HG03565 (cell line): ENCODE data around the gene REX1BD.
"Not testable (repeated sequence)": the region's sequence is repeated elsewhere in the genome, so short reads cannot be mapped to it uniquely, and the experiment has no call there.

ENCODE experiments used
- ATAC-seq: cut with Tn5 transposase; IDR thresholded peaks from one replicate; pipeline ENCODE4 v1.9.1; 2021; ENCODE audit warnings: mild to moderate bottlenecking, moderate library complexity; ENCODE audit not compliant: unreplicated experiment

REX1BD gene

DNA sequence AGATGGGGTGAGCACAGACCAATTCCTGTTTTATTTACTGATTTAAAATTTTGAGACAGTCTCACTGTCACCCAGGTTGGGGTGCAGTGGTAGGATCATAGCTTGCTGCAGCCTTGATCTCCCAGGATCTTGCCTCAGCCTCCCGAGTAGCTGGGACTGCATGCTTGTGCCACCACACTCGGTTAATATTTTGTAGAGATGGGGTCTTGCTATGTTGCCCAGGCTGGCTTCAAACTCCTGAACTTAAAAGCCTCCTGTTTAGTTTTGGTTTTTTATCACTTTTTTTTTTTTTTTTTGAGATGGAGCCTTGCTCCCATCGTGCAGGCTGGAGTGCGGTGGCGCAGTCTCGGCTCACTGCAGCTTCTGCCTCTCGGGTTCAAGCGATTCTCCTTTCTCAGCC, 12.2 kb upstream of the REX1BD start:
- no peak for ATAC-seq

DNA sequence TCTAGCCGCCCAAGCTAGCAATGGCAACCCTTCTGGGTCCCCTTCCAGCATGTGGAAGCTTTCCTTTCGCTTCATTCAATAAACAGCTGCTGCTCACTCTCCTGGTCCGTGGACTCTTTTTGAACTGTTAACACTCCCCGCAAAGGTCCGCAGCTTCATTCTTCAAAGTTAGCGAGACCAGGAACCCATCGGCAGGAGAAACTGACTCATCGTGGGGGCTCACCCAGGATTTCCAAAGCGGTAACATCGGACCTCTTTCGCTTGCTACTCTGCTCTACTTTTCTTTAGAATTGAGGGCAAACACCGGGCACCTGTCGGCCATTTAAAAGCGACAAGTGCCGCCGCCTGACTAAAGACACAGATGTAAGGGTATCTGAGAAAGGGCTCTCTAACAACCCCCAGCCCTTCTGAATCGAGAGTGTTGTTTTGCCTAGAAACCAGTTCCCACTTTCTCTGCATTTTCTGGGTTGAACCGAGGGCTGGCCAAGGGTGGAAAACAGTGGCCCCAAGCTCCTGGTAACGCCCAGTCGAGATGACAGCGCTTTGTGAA, 11.2 kb upstream of the REX1BD start:
- ATAC-seq, result no peak

DNA sequence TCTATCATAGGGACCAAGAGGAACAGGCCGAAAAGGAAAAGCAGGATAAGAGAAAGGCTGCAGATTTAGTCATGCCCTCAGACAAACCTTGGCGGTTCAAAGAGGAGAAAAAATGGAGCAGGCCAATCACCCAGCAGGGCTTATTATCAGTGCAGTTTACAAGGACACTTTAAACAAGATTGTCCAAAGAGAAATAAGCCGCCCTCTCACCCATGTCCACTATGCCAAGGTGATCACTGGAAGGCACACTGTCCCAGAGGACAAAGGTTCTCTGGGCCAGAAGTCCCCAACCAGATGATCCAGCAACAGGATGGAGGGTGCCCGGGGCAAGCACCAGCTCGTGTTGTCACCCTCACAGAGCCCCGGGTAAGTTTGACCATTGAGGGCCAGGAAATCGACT, 8.3 kb upstream of the REX1BD start:
- ATAC-seq, result no peak

DNA sequence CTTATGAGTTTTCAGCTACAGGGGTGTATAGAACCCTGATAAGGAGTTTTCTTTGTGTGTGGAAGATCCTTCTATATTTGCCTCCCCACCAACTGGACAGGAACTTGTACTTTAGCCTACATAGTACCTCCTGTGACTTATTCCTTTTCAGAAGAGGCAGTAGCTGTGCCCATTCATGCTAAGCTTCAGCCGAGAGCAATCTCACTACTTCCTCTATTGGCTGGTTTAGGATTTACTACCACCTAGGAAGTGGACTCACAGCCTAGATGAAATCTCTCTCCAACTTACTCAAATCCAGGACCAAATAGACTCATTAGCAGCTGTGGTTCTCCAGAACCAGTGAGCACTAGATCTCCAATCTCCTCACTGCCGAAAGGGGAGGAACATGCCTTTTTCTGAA, 2.3 kb upstream of the REX1BD start:
- no peak for ATAC-seq

DNA sequence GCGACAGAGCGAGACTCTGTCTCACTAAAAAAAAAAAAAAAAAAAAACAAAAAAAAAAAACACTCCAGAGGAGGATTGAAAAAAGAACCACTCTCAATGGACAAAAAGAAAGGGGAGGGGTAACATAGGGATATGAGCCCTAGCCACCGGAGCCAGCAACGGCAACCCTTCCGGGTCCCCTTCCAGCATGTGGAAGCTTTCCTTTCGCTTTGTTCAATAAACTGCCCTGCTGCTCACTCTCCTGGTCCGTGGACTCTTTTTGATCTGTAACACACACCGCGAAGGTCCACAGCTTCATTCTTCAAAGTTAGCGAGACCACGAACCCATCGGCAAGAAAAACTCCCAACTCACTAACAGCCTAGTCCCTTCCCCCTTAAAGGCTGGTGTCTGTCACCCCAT, 1.0 kb upstream of the REX1BD start:
- ATAC-seq, result no peak

DNA sequence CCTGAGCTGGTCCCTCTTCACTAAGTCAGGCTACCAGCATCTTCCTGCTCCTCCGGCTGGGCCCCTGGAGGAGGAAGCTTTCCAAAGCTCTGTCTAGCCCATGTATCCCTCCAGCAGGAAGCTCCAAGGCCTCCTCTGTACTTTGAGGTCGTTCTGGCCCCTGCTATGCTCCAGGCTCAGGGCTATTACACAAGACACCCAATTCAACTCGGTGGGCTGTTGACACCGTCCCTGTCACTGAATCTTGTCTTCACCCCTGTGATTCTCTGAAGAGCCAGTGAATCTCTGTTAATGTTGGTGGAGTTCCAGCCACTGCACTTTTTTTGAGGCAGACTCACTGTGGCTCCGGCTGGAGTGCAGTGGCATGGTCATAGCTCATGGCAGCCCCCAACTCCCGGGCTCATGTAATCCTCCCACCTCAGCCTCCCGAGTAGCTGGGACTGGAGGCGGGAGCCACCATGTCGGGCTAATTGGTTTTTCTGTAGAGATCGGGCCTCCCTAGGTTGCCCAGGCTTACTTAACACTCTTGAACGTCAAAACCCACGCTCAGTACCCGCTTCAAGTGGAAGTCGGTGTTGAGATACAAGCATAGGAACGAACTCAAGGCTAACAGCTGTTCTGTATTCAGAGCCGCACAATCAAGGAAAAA, 512 bp upstream of the REX1BD start:
- ATAC-seq, result no peak

DNA sequence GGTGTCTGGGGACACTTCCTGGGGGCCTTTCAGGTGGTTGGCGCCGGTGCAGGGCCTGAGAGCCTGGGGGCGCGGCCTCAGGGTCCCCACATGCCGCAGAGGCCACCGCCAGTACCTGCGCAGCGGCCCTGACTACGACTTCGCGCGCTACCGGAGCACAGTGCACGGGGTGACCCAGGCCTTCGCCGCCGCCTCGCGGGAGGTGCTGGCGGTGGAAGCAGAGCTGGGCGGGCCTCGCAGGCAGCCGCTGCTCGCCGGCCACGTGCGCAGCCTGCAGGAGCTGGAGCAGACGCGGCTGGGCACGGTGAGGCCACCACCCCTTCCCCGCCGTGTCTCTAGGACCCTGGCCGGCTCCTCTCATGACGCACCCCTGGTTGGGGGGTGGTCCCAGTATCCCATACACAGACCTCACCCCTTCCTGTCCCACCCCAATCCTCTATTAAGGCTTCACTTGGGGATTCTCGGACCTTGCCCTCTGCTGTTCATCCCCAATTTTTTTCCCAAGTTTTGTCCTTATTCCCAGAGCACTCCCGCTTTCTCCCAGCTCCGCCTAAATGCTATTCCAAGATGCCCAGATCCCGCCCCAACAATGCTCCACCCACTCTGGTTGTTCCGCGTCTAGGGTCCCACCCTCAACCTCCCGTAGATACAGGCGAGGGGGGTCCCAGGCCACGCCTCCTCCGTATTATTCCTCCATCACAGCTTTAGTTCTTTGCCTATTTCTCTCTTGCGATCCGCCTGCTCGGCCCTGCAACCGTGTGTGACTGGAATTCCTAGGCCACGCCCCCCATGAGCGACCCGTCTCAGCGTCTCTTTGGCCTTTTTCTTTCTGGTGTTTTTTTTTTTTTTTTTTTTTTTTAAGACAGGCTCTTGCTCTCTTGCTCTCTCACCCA, 1.0 kb downstream of the REX1BD start:
- ATAC-seq, result peak; percentile 18

DNA sequence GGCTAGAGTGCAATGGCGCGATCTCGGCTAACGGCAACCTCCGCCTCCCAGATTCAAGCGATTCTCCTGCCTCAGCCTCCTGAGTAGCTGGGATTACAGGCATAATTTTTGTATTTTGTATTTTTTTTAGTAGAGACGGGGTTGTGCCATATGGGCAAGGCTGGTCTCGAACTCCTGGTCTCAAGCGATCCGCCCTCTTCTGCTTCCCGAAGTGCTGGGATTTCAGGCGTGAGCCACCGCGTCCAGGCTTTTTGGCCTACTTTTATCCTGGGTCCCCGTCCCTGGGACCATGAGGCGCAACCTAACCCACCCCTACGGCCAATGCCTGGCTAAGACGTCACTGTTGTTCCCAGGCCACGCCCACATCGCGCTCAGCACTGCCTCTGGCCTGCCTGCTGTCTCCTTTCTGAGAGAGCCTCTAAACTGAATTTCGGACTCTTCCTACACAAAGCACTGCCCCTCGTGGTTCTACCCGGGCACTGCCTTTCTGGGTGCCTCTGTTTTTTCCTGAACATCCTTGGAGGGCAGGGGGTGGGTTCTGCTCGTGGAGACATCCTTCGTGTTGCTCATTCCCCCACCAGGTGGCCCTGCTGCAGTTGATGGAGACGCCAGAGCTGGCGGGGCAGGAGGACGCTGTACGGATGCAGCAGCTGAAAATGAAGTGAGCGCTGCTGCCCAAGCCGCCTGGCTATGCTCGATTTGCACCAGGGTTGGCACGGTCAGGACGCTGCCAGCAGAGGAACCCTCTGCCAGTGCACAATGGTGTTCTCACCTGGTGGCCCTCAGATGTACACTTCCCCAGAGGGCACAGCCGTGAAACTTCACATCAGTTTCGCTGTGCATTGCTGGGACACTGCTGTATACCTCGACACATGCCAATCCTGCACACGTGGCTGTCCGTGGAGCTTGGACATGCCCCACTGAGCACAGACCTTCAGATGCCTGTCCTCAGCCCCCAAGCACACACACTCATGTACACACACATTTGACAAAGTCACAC, 2.0 kb downstream of the REX1BD start:
- ATAC-seq, result no peak

DNA sequence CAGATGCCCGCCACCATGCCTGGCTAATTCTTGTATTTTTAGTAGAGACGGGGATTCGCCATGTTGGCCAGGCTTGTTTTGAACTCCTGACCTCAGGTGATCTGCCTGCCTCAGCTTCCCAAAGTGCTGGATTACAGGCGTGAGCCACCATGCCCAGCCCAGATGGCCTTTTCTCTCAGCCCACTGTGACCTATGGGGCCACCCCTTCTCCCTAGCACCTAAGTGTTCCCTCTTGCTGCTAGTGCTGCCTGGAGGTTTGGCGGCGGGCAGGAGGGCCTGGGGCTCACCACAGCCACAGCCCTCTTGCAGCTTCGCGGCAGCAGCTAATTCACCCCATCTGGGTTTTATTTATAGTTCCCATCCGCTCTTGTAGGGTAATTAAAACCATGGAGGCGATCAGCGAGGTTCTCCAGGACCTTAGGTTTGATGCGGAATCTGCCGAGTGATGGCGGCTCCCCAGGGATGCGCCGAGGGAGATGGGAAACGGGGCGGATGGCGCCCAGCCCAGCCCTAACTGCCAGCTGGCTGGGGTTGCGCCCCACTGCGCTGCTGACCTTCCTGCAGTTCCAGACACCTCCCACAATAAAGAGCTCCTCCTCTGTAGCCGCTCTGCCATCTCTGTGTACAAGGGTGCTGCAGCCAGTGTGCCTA, 3.3 kb downstream of the REX1BD start:
- ATAC-seq, result no peak

DNA sequence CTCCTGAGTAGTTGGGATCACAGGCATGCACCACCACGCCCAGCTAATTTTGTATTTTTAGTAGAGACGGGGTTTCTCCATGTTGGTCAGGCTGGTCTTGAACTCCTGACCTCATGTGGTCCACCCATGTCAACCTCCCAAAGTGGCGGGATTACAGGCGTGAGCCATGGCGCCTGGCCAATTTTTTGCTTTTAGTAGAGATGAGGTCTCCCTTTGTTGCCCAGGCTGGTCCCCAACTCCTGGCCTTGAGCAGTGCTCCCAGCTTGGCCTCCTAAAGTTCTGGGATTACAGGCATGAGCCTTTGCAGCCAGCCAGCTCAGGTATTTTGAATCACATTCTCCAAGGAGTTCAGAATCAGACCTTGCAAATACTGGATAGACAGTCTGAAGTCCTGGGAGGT, 4.1 kb downstream of the REX1BD start:
- ATAC-seq, result not testable (repeated sequence)

DNA sequence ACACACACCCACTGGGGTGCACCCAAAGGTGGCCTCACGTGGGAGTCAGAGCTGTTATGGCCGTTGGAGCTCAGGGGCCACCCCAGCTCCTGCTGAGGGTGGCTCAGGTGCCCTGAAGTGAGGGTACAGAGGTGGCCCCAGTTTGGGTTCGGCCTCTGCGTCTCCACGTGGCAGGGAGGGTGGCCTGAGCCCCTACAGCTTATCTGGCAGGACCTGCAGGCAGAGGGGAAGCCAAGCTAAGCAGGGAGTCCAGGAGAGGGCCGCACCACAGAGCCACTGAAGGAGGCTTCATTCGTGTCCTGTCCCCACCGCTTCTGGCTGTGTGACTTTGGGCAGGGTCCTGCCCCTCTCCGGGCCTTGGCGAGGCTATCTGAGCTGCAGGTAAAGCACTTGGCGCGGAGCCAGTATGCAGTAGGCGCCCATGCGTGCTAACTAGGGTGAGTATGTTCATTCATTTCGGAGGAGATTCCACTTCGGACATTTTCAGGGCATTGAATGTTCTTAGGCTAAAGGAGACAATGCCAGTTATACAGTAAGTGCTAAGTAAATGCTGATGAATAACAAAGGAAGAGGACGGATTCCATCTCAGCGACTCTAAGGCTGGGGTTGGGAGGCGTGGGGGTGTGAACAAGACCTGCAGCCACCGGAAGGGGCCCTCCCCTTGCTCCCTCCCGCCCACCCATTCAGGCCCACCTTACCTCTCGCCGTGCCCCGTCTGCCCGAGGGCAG, 4.9 kb downstream of the REX1BD start:
- ATAC-seq, result no peak

DNA sequence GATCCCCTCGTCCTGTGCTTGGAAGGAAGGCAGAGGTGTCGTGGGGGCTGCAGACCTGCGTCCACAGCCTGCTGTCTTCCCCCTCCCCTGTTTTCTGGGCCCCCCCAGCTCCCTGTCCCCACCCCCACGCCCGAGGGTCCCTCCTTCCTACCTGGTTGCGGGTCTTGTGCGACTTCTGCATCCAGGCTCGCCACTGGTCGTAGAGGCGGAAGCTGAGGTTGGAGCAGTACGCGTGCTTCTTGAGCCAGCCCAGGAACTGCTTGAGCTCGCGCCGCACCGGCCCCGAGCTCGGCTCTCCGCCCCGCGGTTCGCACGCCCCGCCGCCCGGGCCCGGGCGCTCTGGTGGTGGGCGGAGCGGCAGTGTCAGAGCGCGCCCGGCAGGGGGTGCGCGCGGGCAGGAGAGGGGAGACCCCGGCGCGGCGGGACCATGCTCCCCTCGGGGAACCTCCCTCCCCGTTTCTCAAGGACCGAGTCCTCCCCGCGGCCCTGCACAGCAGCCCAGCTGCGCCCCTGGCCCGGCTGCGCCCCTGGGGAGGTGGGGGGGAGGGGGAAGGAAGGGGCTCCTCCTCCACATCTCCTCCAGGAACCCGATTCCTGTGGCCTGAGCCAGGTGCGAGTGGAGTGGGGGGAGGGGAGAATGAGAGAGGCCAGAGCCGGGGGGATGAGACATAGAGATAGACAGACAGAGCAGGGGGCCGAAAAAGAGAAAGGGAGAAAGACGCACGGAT, 5.7 kb downstream of the REX1BD start:
- no peak for ATAC-seq

DNA sequence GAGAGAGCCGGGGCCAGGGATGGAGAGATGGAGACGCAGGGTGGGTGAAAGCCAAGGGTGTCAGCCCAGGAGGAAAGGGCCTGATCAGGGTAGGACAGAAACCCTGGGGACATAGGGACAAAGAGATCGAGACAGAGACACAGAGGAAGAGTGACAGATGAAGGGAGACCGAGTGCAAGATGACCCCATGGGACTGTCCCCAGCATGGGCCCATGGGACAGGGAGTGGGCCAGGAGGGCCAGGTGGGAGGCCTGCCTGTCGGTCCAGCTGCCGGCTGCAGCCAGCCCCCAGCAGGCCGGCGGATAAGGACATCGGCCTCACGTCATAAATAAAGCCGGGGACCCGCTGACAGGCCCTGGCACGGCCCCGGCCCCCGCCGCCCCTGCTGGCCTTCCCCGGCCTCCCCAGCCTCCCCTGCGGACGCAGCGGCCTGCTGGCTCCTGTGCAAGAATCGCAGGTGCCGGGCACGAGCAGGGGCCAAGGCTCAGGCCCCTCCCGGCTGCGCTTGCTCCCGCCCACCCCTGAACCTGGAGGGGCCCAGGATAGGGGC, 6.3 kb downstream of the REX1BD start:
- ATAC-seq, result no peak

DNA sequence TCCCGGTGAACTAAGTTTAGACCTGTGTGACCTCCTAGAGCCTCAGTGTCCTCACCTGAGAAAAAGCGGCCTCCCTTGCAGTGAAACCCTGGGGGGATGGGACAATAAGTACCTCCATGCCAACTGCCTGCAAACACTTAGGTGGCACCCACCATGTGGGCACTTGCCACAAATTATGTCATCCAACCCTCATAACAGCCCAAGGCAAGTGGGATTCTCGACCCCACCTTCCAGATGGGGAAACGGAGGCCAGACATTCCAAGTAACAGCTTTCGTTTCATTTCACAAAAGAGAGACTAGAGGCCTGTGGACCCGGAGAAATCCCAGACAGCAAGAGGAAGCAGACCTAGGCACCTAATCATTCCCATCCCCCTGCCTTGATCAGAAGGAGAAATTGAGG, 6.9 kb downstream of the REX1BD start:
- no peak for ATAC-seq

DNA sequence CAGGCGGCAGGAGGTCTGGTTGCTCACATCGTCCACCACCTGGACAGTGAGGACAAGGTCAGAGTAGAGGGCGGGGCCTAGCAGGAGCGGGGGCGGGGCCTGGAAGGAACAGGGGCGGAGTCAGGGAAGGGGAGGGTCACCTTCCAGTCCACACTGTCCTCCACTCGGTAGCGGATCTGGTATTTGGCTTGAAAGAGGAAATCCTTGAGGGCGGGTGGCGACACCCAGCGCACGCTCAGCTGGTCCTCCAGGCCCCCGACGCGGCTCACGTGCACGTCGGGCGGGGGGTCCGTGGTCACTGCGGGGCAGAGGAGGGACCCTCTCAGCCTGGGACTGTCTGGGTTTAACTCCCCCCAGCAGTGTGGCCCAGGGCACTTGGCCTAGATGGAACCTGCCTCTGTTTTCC, 8.2 kb downstream of the REX1BD start:
- ATAC-seq, result no peak

DNA sequence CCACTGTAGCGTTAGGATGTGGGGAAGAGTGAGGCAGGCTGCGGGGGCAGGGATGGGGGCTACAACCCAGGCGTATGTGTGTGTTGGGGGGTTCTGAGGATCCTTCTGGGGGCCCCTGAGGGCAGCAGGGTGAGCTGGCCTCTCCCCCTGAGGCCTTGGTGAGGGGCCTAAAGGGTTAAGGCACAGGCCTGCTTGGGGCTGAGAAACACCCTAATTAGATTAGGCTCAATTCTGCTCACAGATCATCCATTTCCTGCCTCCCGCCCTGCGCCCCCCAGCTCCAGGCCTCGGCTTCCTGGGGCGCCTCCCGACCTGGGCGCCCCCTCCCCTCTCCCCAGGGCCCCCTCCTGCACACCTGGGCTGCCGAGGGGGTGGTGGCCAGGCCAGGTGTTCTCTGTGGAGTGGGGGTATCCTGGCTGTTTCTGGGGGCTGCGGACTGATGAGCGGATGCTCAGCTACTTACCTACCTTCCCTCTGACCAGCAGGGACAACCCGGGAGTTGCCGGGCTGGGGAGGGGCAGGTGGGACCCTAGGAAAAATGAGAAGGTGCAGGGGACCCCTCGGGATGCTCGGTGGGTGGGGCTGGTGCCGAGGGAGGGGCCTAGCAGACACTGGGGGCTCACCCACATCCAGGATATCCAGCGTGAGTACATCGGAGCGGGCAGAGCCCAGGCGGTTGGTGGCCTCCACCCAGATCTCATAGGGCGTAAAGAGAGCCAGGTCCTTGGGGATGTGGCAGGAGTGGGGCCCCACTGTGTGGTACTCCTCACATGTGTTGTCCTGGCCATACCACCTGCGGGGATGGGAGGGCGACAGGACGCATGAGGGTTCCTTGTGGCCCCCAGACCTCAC, 9.4 kb downstream of the REX1BD start:
- ATAC-seq, result no peak

DNA sequence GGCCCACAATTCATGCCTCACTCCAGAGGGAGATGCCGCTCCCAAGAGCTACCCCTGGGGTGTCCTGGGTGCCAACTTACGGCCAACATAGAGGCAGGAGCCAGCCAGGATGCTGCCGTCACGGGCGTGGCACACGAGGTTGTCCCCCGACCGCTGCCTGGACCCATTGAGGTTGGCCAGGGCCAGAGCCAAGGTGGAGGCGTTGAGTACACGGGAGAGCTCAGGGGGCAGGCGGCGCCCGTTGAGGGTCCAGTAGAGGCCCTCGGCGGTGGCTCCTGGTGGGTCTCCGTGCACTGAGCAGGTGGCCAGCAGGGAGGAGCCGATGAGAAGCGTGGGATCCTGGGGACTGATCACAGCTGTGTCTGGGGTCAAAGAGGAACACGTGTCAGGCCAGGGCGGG, 10.9 kb downstream of the REX1BD start:
- ATAC-seq, result no peak
